Lower leg skin (tissue), 3 donors: ENCODE data around the gene SLIT3.

Source experiments
- CTCF ChIP-seq, 3 donors: fragments of 450-650 bp; IDR thresholded peaks; one replicate each; pipeline ENCODE4 v1.5.1; 2016; ENCODE audit warnings: antibody characterized with exemption in 3 of 3, mild to moderate bottlenecking in 3 of 3, moderate library complexity in 2 of 3
- POLR2A ChIP-seq, 2 donors: fragments of 450-650 bp; IDR thresholded peaks; one replicate each; pipeline ENCODE4 v1.6.1; 2016 to 2017; ENCODE audit warnings: antibody characterized with exemption in 2 of 2, mild to moderate bottlenecking in 1 of 2, moderate library complexity in 1 of 2

- no peak for TF ChIP-seq CTCF (IDR thresholded peaks at IDR 0.05)
- TF ChIP-seq POLR2A (IDR thresholded peaks at IDR 0.05): no peak
Measured at GRCh38 chr5:169318556-169318955, 17.6 kb upstream of the SLIT3 start.
